HL-60 (cell line): Measurements from ENCODE around the gene RELN.

Experiments
- CTCF ChIP-seq: IDR thresholded peaks from one replicate; pipeline ENCODE4 v1.5.1; 2011; ENCODE audit warnings: low read length, control low read depth, inconsistent platforms; ENCODE audit not compliant: insufficient read depth
- REST ChIP-seq: IDR thresholded peaks from 2 replicates; pipeline ENCODE4 v1.6.1; 2012; ENCODE audit warnings: low read depth; ENCODE audit not compliant: insufficient replicate concordance

GRCh38 chr7:104012835-104013234 is 23.4 kb upstream of the RELN start:
- no peak for TF ChIP-seq CTCF
- TF ChIP-seq REST: no peak
